NOMO-1 treated with dmso at 0.1 percent for 144 hours (cell line): ENCODE data around the gene PRPH.
A peak's percentile ranks its signal among the peaks of the same experiment; 100 is the strongest.
"Not testable (repeated sequence)": the region's sequence is repeated elsewhere in the genome, so short reads cannot be mapped to it uniquely, and the experiment has no call there.

Experiments
- DNase-seq: peaks from one replicate; lab custom pipeline; 2025; ENCODE audit not compliant: unreplicated experiment; lab: John Stamatoyannopoulos, UW

PRPH gene

GRCh38 chr12:49295082-49295936 is at the start of gene PRPH:
Gene PRPH, plus strand, starts transcription at chr12:49295147. Its CDS starts 54 bp downstream, at chr12:49295201.
- DNase-seq = no peak

GRCh38 chr12:49251357-49251756 is 43.6 kb upstream of the PRPH start:
- DNase-seq = no peak

- no peak for DNase-seq
Measured at GRCh38 chr12:49253033-49253623, 41.8 kb upstream of the PRPH start.

GRCh38 chr12:49255456-49255855 is 39.5 kb upstream of the PRPH start:
- not testable (repeated sequence) for DNase-seq

GRCh38 chr12:49255857-49256637 is 38.9 kb upstream of the PRPH start:
- DNase-seq = no peak

GRCh38 chr12:49257508-49258184 is 37.3 kb upstream of the PRPH start:
- DNase-seq = not testable (repeated sequence)

GRCh38 chr12:49259452-49259851 is 35.5 kb upstream of the PRPH start:
- DNase-seq = no peak

GRCh38 chr12:49260166-49260565 is 34.8 kb upstream of the PRPH start:
- DNase-seq = no peak

GRCh38 chr12:49260571-49261363 is 34.2 kb upstream of the PRPH start:
- no peak for DNase-seq

GRCh38 chr12:49261721-49262120 is 33.2 kb upstream of the PRPH start:
- no peak for DNase-seq

- no peak for DNase-seq
Measured at GRCh38 chr12:49263400-49263763, 31.6 kb upstream of the PRPH start.

GRCh38 chr12:49264466-49264872 is 30.5 kb upstream of the PRPH start:
- DNase-seq = no peak

- peak; percentile 93 for DNase-seq
Measured at GRCh38 chr12:49264873-49265792, 29.8 kb upstream of the PRPH start, which contains the start of gene TUBA1C. Gene TUBA1C, plus strand, starts transcription at chr12:49265082. Its CDS starts 100 bp downstream, at chr12:49265182.

GRCh38 chr12:49269191-49269590 is 25.8 kb upstream of the PRPH start:
- not testable (repeated sequence) for DNase-seq

GRCh38 chr12:49272790-49273725 is 21.9 kb upstream of the PRPH start:
- DNase-seq = no peak

GRCh38 chr12:49273726-49274395 is 21.1 kb upstream of the PRPH start:
- no peak for DNase-seq

GRCh38 chr12:49274396-49275069 is 20.4 kb upstream of the PRPH start:
- DNase-seq = no peak
